ENCODE results near the gene SYCP3.

The SYCP3 gene

GRCh38 chr12:101732318-101732717, 6.9 kb downstream of the SYCP3 start:
- Histone ChIP-seq H3K4me3 (replicated peaks; ENCODE audit: insufficient read depth, low read length) (no peak overlapping the region), H3K27me3 (ENCODE audit: insufficient read depth, poor library complexity, severe bottlenecking) (no peaks in the 10 kb centered on the region), H3K27ac (replicated peaks) (no peak overlapping the region)
- DNase-seq (ENCODE audit: low read depth in 1 of 2, low spot score in 1 of 2): no peak
- no peak for TF ChIP-seq POLR2AphosphoS5 (IDR thresholded peaks at IDR 0.05; ENCODE audit: low read depth)
- TF ChIP-seq REST (IDR thresholded peaks at IDR 0.05; ENCODE audit: insufficient replicate concordance, low read depth): no peak
- no peak for TF ChIP-seq GABPA (IDR thresholded peaks at IDR 0.05; ENCODE audit: low read depth)

GRCh38 chr12:101729842-101730241, 9.4 kb downstream of the SYCP3 start:
- H3K27me3 ChIP-seq (ENCODE audit: insufficient read depth, poor library complexity, severe bottlenecking): no peaks in the 10 kb centered on the region
- TF ChIP-seq GABPA (IDR thresholded peaks at IDR 0.05; ENCODE audit: low read depth) (no peak), REST (IDR thresholded peaks at IDR 0.05; ENCODE audit: insufficient replicate concordance, low read depth) (no peak), POLR2AphosphoS5 (IDR thresholded peaks at IDR 0.05; ENCODE audit: low read depth) (no peak), CTCF (IDR thresholded peaks at IDR 0.05; ENCODE audit: insufficient read depth, low read length) (no peak), SPI1 (IDR thresholded peaks at IDR 0.05; ENCODE audit: borderline replicate concordance, low read depth) (no peak)
- no peak overlapping the region for H3K4me3 ChIP-seq (replicated peaks; ENCODE audit: insufficient read depth, low read length)
- no peak overlapping the region for H3K27ac ChIP-seq (replicated peaks)
- DNase-seq (ENCODE audit: low read depth in 1 of 2, low spot score in 1 of 2): no peak

- DNase-seq (ENCODE audit: low read depth in 1 of 2, low spot score in 1 of 2): no peak
- no peak overlapping the region for H3K27ac ChIP-seq (replicated peaks)
These were observed 12.2 kb downstream of the SYCP3 start for GRCh38 chr12:101727098-101727497.

More at GRCh38 chr12:101727098-101727497, 12.2 kb downstream of the SYCP3 start:
- TF ChIP-seq CTCF (IDR thresholded peaks at IDR 0.05; ENCODE audit: insufficient read depth, low read length): no peak
- no peak for TF ChIP-seq POLR2AphosphoS5 (IDR thresholded peaks at IDR 0.05; ENCODE audit: low read depth)
- no peak for TF ChIP-seq GABPA (IDR thresholded peaks at IDR 0.05; ENCODE audit: low read depth)
- no peak for TF ChIP-seq SPI1 (IDR thresholded peaks at IDR 0.05; ENCODE audit: borderline replicate concordance, low read depth)
- TF ChIP-seq REST (IDR thresholded peaks at IDR 0.05; ENCODE audit: insufficient replicate concordance, low read depth): no peak
- H3K27me3 ChIP-seq (ENCODE audit: insufficient read depth, poor library complexity, severe bottlenecking): no peaks in the 10 kb centered on the region
- H3K4me3 ChIP-seq (replicated peaks; ENCODE audit: insufficient read depth, low read length): no peak overlapping the region

All from HL-60 (cell line).